GM21360 (cell line): Measurements from ENCODE around the gene BPIFB6.

Experiments used
- ATAC-seq: cut with Tn5 transposase; IDR thresholded peaks from one replicate; pipeline ENCODE4 v1.9.1; 2021; ENCODE audit warnings: mild to moderate bottlenecking, moderate library complexity; ENCODE audit not compliant: unreplicated experiment

Gene BPIFB6

DNA sequence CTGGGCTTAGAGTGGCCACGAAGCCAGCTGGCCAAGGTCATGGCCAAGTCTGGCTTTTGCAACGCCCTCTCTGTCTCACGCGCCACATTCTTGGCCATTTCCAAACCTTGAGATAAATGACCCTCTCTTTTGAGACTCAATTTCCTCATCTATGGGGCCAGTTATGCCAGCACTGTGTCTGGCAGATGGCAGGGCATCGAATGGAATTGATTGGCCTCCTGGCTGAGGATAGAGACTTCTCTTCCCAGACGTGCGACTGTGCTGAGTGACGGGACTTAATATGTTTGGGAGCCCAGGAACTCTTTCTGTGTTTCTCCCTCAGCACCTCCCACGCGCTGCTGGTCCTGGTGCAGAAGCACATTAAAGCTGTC, 16.3 kb upstream of the BPIFB6 start:
- ATAC-seq, result no peak

DNA sequence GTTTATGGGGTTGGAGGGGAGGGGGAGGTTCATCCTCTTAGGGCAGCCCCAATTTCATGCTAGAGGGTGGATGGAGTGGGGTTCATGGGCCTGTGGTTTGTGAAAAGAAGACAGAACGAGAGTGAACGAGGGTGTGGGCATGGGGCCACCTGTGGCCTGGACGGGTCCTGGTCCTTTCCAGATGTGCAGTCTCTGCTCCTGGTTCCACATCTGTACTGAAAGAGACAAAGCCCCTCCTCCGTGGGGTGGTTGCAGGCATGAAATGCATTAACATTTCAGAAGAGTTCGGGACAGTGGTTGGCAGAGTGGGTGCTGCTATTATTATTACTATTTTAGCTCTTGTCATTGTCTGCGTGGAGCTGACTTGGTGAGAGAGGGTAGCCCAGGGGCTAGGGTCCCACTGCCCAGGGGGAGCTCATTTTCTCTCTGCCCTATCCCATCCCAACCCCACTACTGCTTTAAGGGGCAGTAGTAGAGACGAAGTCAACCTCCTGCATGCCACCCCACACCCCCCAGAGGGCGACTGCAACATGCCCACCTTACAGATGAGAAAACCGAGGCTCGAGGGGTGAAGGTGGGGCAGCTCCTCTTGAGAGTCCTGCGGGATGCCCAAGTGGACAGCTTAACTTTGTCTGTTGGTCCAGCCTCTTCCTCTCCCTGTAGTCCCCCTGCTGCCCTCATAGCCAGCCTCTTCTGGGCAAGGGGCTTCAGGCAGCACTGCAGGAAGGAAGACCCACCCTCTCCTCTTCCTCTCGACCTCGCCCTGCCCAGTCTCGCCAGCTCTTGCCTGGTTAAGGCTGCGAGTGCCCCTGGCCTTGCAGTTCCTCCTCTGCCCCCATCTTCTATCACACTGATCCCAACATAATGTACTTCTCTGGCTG, 15.5 kb upstream of the BPIFB6 start:
- ATAC-seq, result no peak

DNA sequence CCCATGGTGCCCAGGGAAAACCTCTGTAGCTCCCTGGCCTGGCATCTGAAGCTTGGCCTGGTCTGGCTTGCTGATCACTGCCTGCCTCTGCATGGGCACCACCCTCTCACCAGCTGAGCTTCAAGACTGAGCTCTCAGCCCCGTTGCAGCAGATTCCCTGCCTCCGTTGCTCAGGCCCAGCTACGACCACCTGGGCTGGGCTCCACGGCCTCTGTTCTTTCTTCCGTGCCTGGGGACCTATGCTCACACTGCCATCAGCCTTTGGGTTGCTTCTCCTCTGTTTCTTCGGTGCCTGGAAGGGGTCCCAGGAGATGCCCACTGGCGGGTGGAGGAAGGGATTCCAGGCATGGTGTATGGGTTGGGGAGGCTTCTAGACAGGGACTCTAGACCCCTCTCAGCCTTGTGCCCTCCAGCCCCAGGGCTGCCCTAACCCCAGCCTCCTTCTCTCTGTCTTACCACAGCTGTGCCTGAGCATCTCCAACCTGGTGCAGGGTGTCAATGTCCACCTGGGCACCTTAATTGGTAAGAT, 14.8 kb upstream of the BPIFB6 start:
- ATAC-seq, result no peak

DNA sequence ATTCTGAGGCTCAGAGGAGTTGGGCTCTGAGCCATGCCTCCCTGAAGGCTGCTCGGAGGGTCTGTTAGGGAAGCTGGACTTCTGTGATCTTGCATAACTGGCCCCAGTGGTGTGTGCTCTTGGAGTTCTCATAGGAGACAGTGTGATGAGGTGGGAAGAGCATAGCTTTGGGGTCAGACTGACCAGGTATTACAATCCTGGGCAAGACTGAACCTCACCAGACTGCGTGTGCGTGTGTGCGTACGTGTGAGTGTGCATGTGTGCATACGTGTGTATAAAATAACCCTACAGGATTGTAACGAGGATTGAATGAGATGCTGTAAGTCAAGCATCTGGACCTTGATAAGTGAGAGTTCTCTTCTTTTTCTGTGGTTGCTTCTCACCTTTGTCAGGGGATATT, 13.9 kb upstream of the BPIFB6 start:
- no peak for ATAC-seq

DNA sequence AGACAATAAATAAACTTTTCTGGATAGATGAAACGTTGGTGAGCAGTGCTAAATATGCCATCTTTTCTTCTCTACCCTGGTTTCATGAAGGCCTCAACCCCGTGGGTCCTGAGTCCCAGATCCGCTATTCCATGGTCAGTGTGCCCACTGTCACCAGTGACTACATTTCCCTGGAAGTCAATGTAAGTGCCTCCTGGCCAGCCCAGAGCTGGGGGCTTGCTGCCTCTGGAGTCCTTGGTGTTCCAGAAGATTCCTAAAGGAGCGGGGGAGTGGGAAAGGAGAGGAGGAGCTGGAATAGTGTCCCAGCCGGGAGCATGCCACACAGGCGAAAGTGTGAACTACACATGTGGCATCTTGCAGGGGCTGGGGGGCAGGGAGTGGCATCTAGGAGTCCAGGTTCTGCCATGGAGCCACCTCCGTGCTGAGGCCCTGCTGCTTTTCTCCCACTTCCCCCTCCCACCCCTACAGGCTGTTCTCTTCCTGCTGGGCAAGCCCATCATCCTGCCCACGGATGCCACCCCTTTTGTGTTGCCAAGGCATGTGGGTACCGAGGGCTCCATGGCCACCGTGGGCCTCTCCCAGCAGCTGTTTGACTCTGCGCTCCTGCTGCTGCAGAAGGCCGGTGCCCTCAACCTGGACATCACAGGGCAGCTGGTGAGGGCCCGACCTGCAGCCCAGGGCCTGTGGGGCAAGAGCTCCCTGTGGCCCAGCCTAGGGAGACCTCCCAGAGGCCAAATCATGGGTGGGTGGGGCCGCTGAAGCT, 13.1 kb upstream of the BPIFB6 start:
- no peak for ATAC-seq

DNA sequence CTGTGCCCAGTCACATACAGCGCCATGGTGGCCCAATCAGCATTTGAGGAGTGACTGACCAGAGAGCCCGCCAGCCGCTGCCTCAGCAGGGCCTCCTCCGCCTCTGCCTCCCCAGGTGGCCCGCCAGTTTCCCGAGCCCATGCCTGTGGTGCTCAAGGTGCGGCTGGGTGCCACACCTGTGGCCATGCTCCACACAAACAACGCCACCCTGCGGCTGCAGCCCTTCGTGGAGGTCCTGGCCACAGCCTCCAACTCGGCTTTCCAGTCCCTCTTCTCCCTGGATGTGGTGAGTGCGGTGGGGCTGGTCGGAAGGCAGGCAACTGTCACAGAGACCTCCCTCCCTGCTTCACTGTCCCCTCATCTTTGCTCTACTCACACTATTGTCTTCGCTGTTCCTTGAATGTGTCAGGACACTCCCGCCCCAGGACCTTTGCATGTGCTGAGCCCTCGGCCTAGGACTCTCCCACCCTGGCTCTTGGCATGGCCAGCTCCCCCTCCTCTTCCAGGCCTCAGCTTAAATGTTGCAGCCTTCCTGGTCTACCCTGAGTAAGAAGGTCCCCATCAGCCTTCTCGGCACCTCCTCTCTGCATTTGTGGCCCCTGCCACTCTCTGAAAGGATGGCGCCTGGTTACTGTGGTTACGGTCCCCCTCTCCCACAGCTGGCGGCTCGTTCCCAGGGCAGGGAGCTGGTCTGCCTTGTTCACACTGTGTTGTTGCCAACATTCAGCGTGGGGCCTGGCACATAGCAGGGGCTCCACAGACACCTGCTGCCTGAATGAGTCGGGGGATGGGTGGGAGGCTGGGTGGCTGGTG, 11.8 kb upstream of the BPIFB6 start:
- ATAC-seq, result no peak

DNA sequence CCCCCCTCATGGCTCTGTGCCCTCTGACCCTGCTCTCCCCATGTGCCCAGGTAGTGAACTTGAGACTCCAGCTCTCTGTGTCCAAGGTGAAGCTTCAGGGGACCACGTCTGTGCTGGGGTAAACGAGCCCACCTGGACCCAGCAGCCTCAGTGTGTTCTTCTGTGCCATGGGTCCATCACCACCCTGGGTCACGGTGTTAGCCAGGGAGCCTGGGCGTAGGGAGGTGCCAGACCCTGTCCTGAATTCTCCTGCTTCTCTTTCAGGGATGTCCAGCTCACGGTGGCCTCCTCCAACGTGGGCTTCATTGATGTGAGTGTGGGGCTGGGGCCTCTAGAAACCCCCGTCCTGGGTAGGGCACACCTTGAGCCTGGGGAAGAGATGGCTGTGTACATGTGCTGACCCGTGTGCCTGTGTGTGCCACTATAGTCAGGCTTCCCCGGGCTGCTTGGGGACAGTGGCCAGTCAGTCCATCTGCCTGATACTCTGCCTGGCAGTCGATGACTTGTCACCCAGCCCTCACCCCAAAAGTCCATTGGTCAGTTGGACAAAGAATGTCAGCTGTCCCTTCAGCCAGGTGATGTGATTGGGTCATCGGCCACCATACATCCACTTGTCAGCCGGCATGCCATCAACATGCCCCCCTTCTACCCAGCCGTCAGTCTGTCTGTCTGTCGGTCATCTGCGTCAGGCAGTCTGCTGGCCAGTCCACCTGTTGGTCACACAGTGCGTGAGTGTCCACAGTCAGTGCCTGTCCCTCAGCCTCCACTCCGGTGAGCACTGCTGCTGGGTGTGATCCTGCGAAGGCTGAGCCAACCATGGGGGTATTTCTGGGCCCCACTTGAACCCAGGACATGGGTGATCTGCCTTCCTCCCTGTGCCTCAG, 10.9 kb upstream of the BPIFB6 start:
- no peak for ATAC-seq

DNA sequence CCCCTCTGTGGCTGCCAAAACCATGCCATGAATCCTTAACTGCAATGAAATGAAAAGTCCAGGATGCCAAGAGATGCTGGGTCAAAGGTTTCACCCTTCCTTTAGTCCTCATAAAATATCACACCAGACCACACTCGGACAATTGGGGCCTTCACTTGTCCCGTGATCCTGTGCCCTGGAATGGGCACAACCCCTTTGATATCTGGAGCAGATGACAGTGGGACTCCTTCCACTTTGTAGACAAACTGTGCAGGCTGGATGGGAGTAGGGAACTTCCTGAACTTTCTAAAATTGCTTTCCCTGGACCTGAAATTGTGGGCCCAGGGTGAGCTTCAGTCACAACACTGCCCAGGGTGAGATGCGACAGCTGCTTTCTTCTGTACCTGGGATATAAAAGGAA, 9.6 kb upstream of the BPIFB6 start:
- no peak for ATAC-seq

DNA sequence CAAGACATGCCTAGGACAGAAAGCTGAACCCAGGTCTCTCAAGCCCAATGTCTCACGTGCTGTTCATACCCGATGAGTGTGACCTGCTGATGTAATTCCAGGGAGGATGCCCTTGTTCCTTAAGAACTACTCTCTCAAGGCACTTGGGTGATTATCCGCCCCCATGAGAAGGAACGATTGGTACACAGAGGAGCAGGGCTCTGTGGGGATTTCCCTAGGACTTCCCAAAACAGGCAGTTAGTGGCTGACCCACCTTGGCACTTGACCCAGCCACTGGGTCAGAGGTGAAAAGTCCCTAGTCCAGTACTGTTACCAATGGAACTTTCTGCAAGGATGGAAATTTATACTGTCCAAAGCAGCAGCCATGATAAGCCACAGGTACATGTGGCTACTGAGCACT, 9.2 kb upstream of the BPIFB6 start:
- ATAC-seq, result no peak

DNA sequence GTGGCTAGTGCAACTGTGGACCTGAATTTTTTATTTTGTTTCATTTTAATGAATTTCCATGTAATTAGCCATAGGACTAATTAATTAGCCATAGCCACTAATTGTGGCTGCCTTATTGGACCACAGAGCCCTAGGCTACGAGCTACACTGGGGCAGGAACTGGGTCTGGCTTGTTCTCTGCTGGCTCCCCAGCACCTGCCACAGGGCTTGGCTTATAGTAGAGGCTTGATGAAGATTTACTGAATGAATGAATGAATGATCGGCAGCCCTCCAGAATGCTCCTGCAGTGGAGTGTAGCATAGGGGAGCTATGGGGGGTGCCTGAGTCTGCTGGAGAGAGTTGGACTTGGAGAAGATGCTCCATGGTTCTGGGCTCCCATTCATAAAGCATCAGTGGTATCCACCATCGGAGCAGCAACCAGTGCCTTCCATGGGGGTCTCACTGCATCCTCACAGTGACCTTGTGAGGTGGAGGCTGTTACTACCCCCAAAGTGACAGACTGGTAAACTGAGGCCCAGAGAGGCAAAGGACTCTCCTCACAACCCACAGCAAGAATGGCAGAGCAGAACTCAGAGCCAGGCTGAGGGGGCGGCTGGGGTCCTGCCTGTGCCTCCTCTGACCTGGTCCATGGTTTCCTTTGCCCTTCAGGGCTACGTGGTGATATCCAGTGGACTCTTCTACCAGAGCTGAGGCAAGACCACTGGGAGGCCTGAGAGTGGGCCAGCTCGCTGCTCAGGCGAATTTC, 8.6 kb upstream of the BPIFB6 start:
- no peak for ATAC-seq

DNA sequence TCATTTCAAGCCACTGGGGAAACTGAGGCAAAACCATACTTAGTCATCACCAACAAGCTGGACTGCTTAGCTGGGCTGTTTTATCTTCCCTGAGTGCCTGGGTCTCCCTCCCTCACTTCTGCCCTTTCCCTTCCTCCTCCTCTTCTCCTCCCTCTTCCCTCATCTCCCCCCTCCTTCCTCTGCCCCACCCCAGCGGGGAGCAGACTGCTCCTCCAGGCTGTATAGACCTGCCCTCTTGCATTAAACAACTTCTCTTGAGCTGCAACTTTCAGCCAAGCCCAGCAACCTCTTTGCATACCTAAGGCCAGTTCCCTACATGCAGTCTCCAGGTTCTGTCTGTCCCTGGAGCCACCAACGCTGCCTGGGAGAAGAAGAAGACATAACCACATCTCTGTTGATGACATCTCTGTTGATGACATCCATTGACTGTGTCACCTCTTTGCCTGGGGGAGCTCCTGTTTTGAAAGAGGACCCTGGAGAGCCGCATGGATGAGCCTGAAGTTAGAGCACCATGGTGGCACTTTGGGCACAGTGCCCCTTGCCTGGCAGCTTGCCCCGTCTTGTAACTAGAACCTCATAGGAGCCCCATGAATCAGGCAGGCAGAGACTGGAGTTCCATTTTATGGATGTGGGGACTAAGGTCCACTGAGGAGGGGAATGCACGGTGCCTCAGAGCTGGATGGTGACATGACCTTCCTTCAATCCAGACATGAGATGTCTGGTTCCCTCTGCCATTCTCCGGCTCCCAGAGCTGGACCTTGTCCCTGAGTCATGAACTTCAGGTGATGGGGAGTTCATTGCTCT, 7.8 kb upstream of the BPIFB6 start:
- ATAC-seq, result no peak

DNA sequence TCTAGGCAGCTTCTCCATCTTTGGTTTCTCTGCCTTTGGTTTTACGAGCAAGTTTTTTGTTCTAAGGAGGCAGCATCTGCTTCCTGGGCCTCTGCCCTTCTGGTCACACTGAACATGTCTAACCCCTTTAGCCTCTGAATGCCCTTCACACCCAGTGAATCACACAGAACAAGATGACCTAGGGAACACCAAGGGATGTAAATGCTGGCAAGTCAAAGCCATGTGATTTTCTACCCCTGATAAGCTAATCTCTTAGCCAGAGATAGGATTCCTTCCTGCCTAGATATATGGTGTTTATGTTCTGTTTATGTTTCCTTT, 7.2 kb upstream of the BPIFB6 start:
- no peak for ATAC-seq

DNA sequence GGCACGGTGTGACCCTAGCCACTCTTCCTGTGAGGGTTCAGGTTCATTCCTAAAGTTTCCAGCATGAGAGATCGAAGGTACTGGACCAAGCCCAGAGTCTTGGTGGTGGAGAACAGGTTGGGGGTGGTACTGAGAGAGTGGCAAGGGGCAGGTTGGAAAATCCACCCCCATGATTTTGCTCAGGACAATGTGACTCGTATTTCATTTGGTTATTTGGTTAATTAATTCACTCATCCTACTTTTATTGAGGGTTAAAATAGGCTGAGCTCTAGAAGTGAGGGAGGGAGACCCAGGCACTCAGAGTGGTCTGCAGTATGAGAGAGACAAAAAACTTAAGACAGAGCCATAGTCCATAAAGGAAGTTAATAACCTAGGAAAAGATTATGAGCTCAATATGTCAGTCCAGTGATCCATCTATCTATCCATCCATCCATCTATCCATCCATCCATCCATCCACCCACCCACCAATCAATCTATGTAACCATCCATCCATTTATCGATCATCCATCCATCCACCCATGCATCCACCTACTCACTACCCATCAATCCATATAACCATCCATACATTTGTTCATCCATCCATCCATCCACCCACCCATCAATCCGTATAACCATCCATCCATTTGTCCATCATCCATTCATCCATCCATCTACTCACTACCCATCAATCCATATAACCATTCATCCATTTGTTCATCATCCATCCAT, 6.7 kb upstream of the BPIFB6 start:
- no peak for ATAC-seq

DNA sequence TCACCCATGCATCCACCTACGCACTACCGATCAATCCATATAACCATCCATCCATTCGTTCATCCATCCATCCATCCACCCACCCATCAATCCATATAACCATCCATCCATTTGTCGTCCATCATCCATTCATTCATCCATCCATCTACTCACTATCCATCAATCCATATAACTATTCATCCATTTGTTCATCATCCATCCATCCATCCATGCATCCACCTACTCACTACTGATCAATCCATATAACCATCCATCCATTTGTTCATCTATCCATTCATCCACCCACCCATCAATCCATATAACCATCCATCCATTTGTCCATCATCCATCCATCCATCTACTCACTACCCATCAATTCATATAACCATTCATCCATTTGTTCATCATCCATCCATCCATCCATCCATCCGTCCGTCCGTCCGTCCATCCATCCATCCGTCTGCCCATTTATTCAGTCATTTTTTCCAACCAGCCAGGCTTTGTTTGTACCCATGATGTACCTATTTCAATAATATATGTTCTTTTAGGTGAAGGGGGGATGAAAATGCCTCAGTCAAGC, 6.1 kb upstream of the BPIFB6 start:
- no peak for ATAC-seq

DNA sequence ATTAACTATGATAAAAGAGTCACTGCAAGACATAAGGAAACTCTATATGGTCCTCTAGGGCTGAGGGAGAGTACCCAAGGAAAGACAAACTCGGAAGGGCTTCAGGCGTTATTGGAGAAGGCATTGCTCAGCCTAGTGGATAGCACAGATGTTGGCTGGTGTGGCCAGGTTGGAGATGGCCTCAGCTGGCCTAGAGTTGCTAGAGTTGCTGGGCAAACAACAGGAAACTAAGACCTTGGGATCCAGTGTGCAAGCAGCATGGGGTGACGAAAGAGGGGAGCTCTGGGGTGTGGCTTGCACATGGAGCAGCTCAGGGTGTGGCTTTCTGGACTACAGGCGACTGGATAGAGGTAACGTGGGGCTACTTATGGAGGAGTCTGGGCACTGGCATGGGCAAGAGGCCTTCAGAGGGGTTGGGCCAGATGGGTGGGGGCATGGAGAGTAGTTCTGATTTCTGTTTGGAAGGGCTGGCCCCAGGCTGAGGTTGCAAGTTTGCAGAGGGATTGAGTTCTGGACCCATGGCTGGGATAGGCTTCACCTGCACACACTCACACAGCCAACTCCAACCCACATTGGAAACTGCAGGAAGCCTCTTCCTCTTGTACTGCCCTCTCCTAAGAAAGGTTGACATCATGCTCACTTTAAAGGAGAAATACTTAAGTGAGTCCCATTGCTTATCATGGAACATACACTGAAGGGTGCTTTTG, 5.2 kb upstream of the BPIFB6 start:
- ATAC-seq, result no peak

DNA sequence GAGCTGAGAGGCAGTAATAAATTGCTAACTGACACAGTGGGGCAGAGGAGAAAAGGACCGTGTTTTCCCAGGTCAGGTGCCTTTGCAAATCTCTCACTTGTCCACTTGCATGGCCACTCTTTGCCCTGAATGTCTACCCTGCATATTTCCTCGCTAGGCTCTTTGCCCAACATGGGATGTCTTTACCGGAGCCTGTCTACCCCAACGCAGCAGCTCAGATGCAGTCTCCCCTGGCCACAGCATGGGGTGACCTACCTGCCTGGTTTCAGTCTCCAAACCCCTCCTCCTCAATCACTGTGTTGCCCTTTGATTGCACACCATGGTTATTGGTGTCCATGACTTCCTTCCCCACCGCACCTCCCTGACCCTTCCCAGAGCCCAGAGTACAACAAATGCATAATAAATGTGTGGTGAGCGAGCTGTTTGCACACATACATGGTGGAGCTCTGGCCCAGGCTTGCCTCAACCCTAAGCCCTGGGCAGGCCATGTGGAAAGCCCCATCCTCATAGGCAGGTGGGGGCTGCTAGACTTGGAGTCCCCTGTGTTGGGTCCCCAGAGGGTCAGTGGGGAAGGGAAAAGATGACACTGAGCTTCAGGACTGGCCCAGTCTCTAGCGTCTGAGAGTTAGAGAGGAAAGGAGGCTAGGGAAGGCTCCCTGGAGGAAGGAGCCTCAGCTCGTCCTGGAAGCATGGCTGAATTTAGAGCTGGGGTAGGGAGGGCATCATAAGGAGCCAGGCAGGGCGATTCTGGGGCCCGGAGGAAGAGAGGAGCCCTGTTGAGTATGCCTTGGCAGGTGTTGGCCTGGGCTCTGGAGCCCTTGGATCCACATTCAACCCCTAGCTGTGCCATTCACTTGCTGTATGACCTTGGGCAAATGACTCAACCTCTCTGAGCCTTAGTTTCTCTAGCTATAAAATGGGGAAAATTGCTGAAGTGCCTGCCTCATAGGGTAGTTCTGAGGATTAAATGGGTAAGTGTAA, 4.4 kb upstream of the BPIFB6 start:
- ATAC-seq, result no peak
